ENCODE results near the gene MCM7. TPM values are rescaled to one million over a fixed set of nuclear protein-coding genes. Genes with fewer than 3 reads are reported as not detected.

Gene MCM7
- total and polyA plus RNA-seq, 4 donors = 36.0 to 54.7 (median 41.8) TPM

DNA sequence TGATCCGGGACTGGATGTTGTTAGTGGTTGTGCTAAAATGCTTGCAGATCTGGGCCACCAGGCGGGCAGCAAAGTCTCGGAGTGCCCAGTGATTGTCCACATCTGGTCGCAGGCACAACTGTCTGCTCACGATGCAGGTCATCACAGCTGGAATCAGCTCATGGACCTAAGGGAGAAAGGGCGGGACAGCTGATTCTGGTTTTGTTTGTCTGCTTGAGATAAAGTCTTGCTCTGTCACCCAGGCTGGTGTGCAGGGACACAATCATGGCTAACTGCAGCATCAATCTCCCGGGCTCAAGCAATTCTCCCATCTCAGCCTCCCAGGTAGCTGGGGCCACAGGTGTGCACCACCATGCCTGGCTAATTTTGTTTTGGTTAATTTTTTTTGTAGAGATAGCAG is 10.0 kb upstream of the MCM7 start:
- Histone ChIP-seq H3K4me3 (no peak overlapping the region), H3K36me3 (ENCODE audit: control insufficient read depth in 4 of 4, insufficient read depth in 4 of 4, low read length in 4 of 4) (peaks cover 3 to 56% (median 29%) of the 10 kb centered on the region in 4 donors), H3K9me3 (ENCODE audit: control insufficient read depth in 4 of 4, insufficient read depth in 3 of 4, low read length in 3 of 4) (no peaks in the 10 kb centered on the region), H3K27me3 (ENCODE audit: control insufficient read depth in 3 of 3, insufficient read depth in 3 of 3, low read length in 2 of 3) (no peaks in the 10 kb centered on the region), H3K27ac (ENCODE audit: low read depth in 1 of 2, low read length in 1 of 2) (no peak overlapping the region), H3K4me1 (ENCODE audit: control insufficient read depth in 5 of 5, insufficient read depth in 5 of 5, low read length in 5 of 5) (no peaks in the 10 kb centered on the region), H3K9ac (ENCODE audit: insufficient read depth in 1 of 2, low read length in 2 of 2) (no peak overlapping the region)
- no peak for TF ChIP-seq CTCF (IDR thresholded peaks at IDR 0.05; ENCODE audit: control extremely low read depth, extremely low read depth)
- DNase-seq (no peak), ATAC-seq (ENCODE audit: insufficient read depth, low FRiP score) (no peak)
- WGBS, 2 donors = 95 to 98% methylated on average over 7 of the region's 7 CpGs

DNA sequence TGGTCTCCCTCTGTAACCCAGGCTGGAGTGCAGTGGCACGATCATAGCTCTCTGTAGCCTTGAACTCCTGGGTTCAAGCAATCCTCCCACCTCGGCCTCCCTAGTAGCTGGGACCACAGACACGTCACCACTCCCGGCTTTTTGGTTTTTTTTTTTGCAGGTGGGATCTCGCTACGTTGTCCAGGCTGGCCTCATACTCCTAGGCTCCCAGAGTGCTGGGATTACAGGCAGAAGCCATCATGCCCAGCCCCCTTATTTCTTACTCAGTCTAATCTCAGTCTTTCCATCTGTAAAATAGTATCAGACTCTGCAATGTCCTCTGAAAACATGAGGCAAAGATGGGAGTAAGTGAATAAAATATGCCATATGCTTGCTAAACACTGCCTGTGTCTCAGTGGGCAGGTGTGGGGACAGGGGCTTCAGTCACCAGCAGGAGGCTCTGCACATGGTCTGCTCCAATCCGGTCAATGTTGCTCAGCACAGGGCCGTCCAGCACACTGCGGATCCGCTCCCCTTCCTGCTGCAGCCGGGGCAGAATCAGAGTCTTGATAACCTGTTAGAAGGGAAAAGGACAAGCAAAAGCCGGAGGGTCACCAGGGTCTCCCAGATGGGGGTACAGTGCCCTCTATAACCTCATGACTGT is 8.4 kb upstream of the MCM7 start:
- 88 to 93% methylated on average over 12 of the region's 12 CpGs for WGBS, 2 donors
- Histone ChIP-seq H3K9ac (ENCODE audit: insufficient read depth in 1 of 2, low read length in 2 of 2) (peak overlapping the region in 1 of 2 donors; percentile 5), H3K9me3 (ENCODE audit: control insufficient read depth in 4 of 4, insufficient read depth in 3 of 4, low read length in 3 of 4) (no peaks in the 10 kb centered on the region), H3K4me1 (ENCODE audit: control insufficient read depth in 5 of 5, insufficient read depth in 5 of 5, low read length in 5 of 5) (no peaks in the 10 kb centered on the region), H3K4me3 (no peak overlapping the region), H3K36me3 (ENCODE audit: control insufficient read depth in 4 of 4, insufficient read depth in 4 of 4, low read length in 4 of 4) (peaks cover 5 to 72% (median 31%) of the 10 kb centered on the region in 4 donors), H3K27me3 (ENCODE audit: control insufficient read depth in 3 of 3, insufficient read depth in 3 of 3, low read length in 2 of 3) (no peaks in the 10 kb centered on the region), H3K27ac (ENCODE audit: low read depth in 1 of 2, low read length in 1 of 2) (no peak overlapping the region)
- no peak for DNase-seq
- no peak for ATAC-seq (ENCODE audit: insufficient read depth, low FRiP score)
- TF ChIP-seq CTCF (IDR thresholded peaks at IDR 0.05; ENCODE audit: control extremely low read depth, extremely low read depth) = no peak

DNA sequence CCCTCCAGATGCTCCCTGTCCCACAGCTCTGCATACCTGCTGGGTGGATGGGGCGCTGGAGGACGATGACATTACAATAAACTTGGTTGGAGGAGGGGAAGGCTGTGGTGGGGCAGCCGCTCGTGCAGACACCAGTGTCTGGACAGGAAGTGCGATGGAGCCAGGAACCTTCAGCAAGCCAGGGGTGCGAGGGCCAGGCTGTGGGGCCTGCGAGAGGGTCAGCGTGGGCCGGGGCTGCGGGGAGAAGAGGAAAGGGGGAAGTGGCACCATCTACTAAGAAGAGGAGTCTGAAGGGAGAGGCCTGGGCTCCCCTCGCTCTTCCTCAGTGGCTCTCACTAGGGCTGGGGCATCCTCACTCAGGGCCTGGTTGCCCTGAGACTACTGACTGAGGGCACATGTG is 6.7 kb upstream of the MCM7 start:
- no peak for TF ChIP-seq CTCF (IDR thresholded peaks at IDR 0.05; ENCODE audit: control extremely low read depth, extremely low read depth)
- H3K36me3 ChIP-seq (ENCODE audit: control insufficient read depth in 4 of 4, insufficient read depth in 4 of 4, low read length in 4 of 4) = peaks cover 5 to 71% (median 27%) of the 10 kb centered on the region in 4 donors
- ATAC-seq (ENCODE audit: insufficient read depth, low FRiP score) = no peak
- no peaks in the 10 kb centered on the region for H3K9me3 ChIP-seq (ENCODE audit: control insufficient read depth in 4 of 4, insufficient read depth in 3 of 4, low read length in 3 of 4)
- no peaks in the 10 kb centered on the region for H3K4me1 ChIP-seq (ENCODE audit: control insufficient read depth in 5 of 5, insufficient read depth in 5 of 5, low read length in 5 of 5)
- no peak overlapping the region for H3K9ac ChIP-seq (ENCODE audit: insufficient read depth in 1 of 2, low read length in 2 of 2)
- no peaks in the 10 kb centered on the region for H3K27me3 ChIP-seq (ENCODE audit: control insufficient read depth in 3 of 3, insufficient read depth in 3 of 3, low read length in 2 of 3)
- 71 to 72% methylated on average over 11 of the region's 11 CpGs for WGBS, 2 donors
- no peak for DNase-seq
- H3K27ac ChIP-seq (ENCODE audit: low read depth in 1 of 2, low read length in 1 of 2) = no peak overlapping the region
- no peak overlapping the region for H3K4me3 ChIP-seq
